Epithelial cell of proximal tubule (primary cell): ENCODE results near the gene C1QTNF6. TPM values are rescaled to one million over a fixed set of nuclear protein-coding genes. Genes with fewer than 3 reads are reported as not detected.

Experiments used
- DNase-seq: peaks from one replicate; pipeline ENCODE4 v3.0.0-alpha.2; 2011; ENCODE audit warnings: low read depth
- H3K4me3 ChIP-seq: 2 replicates; pipeline ENCODE4 v1.5.1; 2011; ENCODE audit warnings: low read depth, mild to moderate bottlenecking, low read length
- CTCF ChIP-seq: conservative IDR thresholded peaks from 2 replicates; pipeline ENCODE4 v1.5.1; 2012; ENCODE audit warnings: low read depth, mild to moderate bottlenecking, low read length
- total RNA-seq: library from RNA; depleted of rRNA; stranded (reverse); fragments of >200 nt; gene quantifications from 2 replicates; pipeline ENCODE4 v1.2.3, GENCODE V29; 2015

The C1QTNF6 gene
- total RNA-seq, 1 donor from 2014 or later: 2.1 TPM

GRCh38 chr22:37185646-37186227 is 2.3 kb downstream of the C1QTNF6 start:
- no peak for DNase-seq
- no peak overlapping the region for H3K4me3 ChIP-seq
- TF ChIP-seq CTCF: no peak

- no peak for TF ChIP-seq CTCF
- DNase-seq: no peak
- H3K4me3 ChIP-seq: no peak overlapping the region
Measured at GRCh38 chr22:37184816-37185541, 3.1 kb downstream of the C1QTNF6 start.

- no peak for TF ChIP-seq CTCF
- no peak for DNase-seq
- no peak overlapping the region for H3K4me3 ChIP-seq
Measured at GRCh38 chr22:37184380-37184755, 3.7 kb downstream of the C1QTNF6 start.

- DNase-seq: no peak
- no peak overlapping the region for H3K4me3 ChIP-seq
- no peak for TF ChIP-seq CTCF
Measured at GRCh38 chr22:37183432-37184379, 4.3 kb downstream of the C1QTNF6 start.

- TF ChIP-seq CTCF: no peak
- DNase-seq: no peak
- no peak overlapping the region for H3K4me3 ChIP-seq
Measured at GRCh38 chr22:37182949-37183245, 5.2 kb downstream of the C1QTNF6 start.

- no peak overlapping the region for H3K4me3 ChIP-seq
- TF ChIP-seq CTCF: no peak
Measured at GRCh38 chr22:37182101-37182948, 5.7 kb downstream of the C1QTNF6 start.

More at GRCh38 chr22:37182101-37182948, 5.7 kb downstream of the C1QTNF6 start:
- DNase-seq: no peak
